ENCODE data around the gene GNAZ.
"Not testable (repeated sequence)": the region's sequence is repeated elsewhere in the genome, so short reads cannot be mapped to it uniquely, and the experiment has no call there.

The GNAZ gene

DNA sequence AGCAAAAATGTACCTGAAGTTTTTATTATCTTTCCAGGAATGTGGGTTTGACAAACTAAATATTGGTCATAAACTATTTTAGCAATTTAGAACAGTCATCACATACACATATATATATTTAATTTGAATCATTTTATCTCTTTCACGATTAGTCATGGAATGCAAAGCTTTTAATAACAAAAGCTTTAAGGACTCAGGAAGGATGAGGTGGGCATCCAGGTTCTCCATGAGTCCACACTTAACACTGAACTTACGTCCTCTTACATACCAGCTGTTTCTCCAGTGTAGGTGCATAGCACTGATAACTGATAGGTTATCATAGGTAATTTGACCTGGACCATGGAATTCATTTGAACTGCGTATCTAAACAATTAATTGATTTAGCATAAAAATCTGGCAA is 28.1 kb upstream of the GNAZ start:
- DNase-seq (ENCODE audit: low spot score) = no peak

DNA sequence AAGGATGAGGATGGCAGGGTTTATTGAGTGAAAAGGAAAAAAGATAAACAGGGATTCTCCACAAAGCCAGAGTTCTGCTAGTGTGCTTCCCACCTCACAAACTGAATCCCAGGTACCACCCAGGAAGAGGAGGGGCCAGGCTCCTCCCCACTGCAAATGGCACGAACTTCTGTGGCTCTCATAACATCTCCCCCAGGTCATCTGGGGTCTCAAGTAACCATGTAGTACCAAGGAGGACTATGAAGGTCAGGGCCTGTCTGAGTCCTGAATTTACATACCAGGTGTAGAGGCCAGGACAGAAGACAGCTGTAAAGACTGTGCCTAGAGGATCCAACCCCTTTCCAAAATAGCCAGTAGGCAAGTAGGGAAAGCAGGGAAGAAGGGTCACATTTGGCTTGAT is 25.7 kb upstream of the GNAZ start:
- no peak for DNase-seq (ENCODE audit: low spot score)

DNA sequence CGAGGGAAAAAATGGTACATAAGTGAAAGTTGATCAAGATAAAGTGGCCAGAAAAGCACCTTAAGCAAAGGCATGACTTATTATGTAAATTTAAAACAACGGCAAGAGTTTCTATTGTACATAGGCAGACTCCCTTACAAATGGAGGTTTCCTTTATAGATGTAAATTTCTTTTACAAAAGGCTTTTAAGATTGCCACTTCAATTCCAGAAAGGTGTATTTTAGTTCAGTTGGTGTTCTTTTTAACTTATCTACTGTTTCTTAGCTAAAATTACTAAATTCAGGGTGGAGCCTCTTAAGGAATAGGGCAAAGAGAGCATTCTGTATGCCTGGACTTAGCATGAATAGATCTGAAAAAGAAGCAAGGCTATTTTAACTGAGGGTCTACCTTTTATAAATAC is 24.9 kb upstream of the GNAZ start:
- no peak for DNase-seq (ENCODE audit: low spot score)

DNA sequence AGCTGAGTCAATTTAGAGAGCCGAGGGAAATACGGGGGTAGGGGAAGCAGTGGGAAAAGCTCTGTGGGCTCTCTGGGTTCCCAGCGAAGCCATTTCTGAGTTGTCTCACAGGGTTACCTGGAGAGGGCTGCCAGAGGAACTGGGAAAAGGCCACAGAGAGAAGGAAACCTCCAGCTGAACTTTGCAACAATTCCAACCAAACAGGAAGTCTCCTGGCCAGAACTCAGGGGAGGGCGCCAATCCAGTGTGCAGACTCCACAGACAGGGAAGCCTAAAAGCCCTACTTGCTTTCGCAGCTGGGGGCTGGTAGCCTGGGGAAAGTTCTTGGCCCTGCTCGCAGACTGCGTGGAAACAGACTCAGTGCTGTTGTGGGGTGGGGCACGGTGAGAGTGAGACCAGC is 23.1 kb upstream of the GNAZ start:
- DNase-seq (ENCODE audit: low spot score) = no peak

DNA sequence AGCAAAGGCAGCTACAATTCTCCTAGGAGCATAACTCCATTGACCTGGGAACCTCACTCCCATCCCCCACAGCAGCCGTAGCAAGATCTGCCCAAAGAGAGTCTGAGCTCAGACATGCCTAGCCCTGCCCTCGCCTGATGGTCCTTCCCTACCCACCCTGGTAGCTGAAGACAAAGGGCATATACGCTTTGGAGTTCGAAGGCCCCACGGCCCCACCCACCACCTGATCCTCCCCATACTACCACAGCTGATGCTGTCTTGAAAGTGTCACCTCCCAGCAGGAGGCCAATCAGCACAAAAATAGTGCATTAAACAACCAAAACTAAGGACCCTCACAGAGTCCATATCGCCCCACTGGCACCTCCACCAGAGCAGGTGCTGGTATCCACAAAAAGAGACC is 22.6 kb upstream of the GNAZ start:
- DNase-seq (ENCODE audit: low spot score) = no peak

DNA sequence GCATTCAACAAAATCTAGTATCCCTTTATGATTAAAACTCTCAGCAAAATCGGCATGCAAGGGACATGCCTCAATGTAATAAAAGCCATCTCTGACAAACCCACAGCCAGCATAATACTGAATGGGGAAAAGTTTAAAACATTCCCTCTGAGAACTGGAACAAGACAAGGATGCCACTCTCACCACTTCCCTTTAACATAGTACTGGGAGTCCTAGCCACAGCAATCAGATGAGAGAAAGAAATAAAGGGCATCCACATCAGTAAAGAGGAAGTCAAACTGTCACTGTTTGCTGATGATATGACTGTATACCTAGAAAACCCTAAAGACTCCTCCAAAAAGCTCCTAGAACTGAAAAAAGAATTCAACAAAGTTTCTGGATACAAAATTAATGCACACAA is 19.8 kb upstream of the GNAZ start:
- not testable (repeated sequence) for DNase-seq (ENCODE audit: low spot score)

DNA sequence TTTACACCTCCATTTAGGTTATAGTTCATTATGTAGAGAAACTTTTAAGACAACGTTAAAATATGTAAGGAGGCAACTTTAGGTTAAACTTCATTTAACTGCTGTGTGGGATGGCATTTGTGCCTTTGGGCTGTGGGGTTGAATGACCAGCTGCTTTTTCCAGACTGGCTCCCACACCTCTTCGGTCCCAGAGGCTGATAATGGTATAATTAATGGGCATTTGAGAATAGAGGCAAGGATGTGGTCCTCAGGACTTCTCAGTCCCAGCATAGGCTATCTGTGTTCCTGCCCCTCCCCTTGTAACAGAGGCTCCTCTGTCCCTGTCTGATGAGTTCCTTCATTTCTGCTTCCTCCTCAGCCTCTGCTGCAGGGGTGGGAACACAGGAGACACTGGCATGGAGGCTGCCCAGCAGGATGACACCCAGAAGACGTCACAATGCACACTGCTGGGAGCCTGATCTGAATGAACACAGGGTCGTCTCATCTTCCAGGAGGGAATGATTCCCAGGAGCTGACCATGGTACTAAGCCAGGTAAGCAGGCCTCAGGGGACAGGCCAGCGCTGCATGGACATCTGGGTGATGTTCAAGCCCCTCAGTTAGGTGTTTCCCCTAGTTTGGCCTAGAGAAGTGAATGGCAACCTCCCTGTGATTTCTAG is 17.1 kb upstream of the GNAZ start:
- no peak for DNase-seq (ENCODE audit: low spot score)

DNA sequence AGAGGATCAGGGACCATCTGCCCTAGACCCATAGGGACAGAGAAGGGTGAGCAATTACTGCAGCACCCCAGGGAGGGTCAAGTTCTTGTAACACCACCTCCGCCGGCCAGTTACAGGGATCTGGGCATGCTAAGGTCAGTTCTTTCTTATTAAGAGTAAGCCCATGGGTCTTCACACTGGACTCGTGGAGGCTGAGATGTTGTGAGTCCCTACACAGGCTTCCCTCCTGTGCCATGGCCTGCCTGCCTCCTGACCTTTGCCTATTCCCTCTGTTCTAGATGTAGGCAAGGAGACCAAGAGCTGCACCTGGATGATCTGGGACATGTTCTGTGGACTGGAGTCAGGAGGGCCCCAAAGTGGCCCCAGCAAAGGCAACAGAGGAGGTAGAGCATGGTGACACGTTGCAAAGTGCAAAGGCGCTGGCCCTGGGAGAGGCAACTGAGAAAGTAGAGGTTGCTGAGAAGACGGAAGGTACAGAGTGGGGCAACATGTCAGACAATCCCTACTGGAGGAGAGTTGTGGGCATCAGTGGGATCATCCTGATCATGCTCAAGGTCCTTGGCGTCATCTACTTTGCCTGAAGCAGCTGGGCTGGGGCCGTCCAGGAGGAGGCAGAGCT is 16.3 kb upstream of the GNAZ start:
- DNase-seq (ENCODE audit: low spot score) = no peak

DNA sequence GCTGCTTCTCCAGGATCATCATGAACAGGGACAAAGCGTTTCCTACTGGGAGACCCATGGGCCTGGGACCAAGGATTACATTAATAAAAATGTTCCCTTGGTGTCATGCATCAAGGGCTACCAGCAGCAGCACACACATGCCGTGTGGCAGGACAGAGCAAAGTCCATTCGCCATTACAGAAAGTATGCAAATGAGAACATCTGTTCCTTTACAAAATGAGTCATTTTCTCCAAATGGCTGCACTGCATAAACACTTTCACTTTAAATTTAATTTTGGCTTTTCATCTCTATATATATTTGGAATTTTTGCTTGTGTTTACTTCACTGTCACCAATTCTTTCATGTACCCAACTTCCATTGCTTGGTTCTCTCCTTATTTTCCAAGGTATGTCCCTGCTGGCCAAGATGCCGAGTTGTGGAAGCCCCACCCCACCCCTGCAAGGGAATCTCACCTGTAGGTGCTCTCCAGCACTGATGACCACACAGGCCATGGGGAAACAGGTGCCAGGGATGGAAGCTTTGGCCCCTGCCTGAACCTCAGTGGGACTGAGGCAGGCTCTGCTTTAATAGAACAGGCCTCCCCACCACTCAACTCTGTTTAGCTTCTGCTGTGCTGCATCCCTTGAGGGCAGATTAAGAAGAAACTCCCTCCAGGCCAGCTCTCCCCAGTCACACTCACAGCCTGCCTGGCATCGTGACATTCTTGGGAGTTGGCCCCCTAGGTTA is 15.6 kb upstream of the GNAZ start:
- no peak for DNase-seq (ENCODE audit: low spot score)

DNA sequence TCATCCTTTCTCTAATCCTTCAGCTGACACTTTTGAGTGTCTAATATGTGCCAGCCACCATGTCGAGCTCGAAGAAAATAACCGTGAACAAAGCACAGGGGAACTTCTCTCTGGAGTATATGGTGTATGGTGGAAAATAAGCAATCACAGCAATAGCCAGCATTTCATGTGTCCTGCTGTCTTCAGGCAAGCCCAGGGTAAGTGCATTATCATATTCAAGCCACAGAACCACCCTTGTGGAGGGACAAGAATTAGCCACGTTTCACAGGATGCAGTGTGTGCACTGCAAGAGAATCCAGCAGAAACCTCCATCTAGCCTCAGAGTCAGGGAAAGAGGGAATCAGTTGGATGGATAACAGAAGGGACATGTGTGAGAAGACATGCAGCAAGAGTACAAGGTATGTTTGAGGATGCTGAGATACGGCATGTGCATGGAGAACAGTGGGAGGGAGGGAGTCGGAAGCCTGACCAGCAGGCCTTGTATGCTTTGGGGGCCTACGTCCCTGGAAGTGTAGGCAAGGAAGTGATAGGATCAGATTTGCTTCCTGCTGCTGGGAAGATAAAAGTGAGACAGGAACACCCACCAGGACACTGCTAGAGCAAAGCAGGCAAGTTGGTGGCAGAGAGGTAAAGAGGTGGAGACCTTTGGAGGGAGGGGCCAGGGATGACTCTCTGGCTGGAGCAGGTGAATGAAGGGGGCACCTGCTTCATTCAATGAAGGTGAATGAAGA is 14.7 kb upstream of the GNAZ start:
- DNase-seq (ENCODE audit: low spot score) = no peak

DNA sequence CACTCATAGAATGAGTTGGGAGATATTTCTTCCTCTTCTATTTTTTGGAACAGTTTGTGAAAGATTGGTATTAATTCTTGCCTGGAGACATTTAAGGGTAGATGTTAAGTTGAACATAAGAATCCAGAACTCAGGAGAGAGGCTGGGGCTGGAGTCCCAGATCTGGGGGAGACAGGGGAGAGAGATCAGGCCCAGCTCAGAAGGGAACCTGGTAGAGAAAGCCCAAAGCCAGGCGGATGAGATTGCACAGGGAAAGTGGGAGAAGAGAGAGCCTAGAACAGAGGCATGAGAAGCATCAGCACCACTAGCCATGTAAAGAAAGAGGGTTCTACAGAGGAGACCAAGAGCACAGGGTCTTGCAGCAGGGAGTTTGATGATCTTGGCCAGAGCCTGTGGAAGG is 13.0 kb upstream of the GNAZ start:
- DNase-seq (ENCODE audit: low spot score) = no peak

DNA sequence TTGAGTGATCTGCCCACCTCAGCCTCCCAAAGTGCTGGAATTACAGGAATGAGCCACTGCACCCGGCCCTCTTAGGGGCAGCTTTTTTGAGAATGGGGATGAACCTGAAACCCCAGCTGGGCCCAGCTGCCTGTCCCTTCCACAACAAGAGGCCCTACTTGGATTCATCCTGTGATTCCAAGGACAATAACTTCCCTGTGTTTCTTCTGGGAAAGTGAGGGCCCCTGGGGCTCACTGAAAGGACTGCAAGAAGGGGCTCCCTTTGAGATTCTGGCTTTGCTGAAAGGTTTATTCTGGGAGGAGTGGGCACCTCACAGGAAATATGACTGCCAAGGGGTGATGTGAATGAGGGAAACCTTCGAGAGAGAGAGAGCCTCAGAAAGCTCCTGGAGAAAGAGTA is 12.3 kb upstream of the GNAZ start:
- no peak for DNase-seq (ENCODE audit: low spot score)

DNA sequence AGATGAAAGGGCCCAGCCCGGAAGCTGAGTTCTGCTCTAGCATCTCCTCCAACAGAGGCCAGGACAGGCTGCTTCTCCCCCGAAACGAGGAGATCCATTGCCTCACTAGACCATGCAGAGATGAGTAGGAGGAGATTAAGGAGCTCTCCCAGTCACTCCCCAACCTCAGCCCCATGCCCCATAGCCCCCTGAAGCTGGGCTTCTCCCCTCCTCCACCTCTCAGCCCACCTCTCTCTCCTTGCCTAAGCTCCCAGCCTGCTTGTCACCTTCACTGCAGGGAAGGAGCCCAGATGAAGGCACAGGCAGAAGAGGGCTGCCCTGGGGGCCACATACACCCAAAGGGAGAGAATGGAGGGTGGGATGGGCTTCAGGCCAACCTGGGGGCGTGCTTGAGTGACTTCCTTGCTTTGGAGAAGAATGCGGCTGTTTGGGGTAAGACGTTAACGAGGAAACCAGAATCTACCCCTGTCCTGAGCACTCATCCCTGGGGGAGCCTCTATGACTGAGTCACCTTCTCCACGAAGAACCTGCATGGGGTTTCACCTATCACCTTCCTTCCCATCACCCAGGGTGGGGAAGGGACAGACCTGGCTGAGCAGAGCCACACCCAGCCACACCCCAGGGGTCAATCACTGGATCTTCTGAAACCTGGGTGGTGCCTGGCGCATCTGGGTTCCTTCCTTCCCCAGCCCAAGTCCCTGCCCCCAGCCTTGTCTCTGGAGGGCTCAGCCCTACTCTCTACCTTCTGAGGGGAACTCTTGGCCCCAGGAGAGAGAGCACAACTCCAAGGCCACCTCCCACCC is 11.6 kb upstream of the GNAZ start:
- DNase-seq (ENCODE audit: low spot score) = no peak

DNA sequence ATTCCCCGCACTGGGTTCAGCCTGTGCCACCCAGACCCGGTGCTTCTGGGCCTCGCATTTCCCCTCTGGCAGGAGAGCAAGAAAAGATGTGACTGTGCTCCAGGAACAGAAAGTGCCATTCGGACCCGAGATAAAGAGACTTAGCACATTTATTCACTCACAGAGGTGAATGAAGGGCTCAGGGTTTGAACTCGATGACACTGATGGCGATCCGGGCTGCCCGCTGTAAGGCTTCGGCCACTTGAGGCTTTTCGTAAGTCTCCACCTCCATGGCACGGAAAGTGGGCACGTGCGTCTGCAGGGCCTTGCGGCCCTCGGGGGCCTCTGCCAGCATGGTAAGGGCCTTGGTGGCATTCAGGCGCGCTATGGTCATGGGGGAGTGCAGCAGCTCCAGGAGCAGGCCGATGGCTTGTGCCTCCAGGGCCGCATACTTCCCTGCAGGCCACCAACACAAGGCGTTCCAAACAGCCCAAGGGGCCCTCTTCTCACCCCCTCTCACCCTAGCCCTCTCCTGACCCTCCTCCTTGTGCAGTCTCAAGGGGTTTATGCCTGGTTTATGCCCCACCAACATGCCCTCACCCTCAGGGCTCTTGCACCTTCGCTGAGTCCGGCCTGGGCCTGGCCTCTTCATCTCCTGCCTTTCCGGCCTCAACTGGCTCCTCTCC is 10.9 kb upstream of the GNAZ start:
- DNase-seq (ENCODE audit: low spot score) = no peak

DNA sequence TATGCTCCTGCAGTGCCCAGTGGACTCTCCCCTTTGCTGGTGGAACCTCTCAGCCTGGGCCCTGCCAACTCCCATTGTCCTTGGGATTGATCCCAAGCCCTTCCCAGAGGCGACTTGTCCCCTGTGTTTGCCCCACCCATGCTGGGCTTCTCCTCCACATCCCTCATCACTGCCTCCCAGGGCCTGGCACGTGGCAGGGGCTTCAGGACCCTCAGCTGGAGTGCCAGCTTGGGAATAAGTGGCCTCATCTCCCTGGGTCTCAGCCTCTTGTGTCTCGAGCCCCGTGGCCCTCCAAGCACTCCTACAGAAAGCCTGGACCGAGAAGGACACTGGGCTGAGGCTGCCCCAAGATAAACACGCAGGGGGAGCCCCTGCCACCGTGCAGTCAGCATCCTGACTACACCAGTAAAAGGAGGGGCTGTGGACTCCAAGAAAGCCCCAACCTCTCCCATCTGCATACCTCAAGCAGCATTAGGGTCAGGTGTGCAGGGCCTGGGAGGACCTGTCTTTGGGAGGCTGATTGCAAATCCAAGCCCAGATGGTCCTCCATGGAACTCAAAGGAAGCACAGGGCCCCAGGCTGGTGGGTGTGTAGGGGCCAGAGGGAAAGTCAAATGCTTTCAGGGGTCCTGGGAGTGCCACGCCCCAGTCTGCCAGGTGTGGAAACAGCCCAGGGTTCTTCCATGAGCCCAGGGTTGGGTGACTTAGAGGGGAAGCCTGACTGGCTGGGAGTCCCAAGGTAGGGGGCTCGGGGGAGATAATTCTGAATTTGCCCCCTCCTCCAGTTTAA is 9.5 kb upstream of the GNAZ start:
- DNase-seq (ENCODE audit: low spot score) = no peak

DNA sequence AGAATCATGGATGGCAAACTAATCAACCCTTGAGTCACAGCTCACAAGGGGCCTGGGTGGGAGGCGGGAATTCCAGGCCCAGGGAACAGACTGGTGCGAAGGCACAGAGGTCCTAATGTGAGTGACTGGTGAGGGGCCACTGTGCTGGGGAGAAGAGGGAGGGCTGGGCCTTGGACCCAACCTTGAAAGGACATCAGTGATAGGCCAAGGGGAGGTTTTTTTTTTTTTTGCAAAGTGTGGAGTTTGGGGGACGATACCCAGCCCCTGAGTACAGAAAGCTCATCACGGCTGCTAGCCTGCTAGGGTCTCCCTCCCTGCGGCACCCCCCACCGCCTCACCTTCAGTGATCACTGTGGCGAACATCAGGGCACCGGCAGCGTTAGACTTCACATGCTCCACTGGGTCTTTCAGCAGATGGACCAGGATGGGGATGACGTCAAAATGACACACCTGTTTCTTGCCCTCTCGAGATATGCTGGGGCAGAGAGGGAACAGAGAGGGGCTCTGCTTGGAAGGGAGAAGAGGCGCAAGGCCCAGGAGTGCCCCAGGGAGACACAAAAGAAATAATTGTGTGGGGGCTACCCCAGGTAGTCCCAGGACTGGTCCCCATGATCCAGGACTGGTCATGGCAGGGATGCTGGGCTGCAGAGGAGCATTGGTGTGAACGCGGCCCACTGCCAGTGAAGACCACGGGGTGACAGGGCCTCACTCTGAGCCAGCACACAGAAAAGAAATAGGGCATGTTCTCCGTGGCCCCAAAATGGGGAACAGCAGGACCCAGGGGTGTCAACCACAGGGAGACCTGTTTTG is 8.6 kb upstream of the GNAZ start:
- DNase-seq (ENCODE audit: low spot score) = no peak

DNA sequence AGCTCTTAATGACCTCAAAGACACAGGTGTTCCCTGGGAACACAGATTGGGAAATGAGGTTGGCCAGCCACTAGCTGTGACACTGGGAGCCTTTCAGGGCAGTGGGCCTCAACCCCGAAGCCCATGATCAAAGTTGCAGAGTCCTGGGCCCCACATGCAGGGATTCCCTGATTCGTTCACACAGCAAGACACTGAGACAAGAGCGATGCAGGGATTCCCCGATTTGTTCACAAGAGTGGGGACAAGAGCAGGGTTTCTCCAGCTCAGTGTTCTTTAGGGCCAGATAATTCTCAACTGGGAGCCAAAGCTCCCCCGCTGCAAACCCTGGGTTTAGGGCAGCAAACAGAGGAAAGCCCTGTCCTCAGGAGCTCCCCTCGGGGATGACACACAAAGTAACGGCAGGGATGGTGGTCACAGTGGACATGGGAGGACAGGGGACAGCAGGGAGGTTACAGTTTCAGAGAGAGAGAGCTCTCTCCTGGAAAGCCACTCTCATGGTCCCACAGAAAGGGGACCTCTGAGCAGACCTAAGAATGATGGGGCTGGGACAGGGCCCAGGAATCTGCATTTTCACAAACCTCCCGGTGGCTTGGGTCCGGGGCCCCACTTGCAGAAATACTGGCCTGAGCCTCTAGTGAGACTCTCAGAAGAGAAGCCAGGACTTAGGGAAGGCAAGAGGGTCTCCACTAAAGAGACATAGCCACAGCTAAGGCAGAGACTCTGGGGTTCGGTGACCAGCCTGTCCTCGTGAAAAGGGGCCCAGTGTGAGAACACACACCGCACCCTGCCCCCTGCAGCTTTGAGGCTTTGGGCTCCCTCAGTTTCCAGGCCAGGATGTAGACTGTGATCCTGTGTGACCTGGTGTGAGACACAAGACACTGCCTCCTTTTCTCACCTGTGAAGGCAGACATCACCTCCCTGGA is 7.4 kb upstream of the GNAZ start:
- no peak for DNase-seq (ENCODE audit: low spot score)
